SU-DHL-6 (cell line): ENCODE data around the gene RANBP2.
"Not testable (repeated sequence)": the region's sequence is repeated elsewhere in the genome, so short reads cannot be mapped to it uniquely, and the experiment has no call there.

Experiments used
- CTCF ChIP-seq: fragments of 200-600 bp; sonication (generic); IDR thresholded peaks from one replicate; pipeline ENCODE4 v1.5.1; 2017; ENCODE audit warnings: antibody characterized with exemption, mild to moderate bottlenecking, low read length, moderate library complexity; ENCODE audit not compliant: insufficient read depth, poor library complexity, severe bottlenecking
- EZH2phosphoT487 ChIP-seq: fragments of 200-600 bp; sonication (generic), shearing (Covaris generic); conservative IDR thresholded peaks from 2 replicates; pipeline ENCODE4 v1.6.1; 2018; ENCODE audit warnings: mild to moderate bottlenecking, antibody characterized with exemption, low read length, moderate library complexity, mixed read lengths

GRCh38 chr2:108672200-108672805 lies 47.0 kb upstream of the RANBP2 start:
- TF ChIP-seq CTCF, EZH2phosphoT487: not testable (repeated sequence)
